Memory B cell (primary cell): ENCODE results near the gene GPS2.
"Not testable (repeated sequence)": the region's sequence is repeated elsewhere in the genome, so short reads cannot be mapped to it uniquely, and the experiment has no call there.

Source experiments
- ATAC-seq: fragments of 150-1000 bp; cut with Tn5 transposase; 2 replicates; pipeline ENCODE4 v1.10.0; 2021; ENCODE audit warnings: low read depth, mild to moderate bottlenecking, moderate library complexity
- DNase-seq, 2 donors: peaks; one replicate each; pipeline ENCODE4 v3.0.0; 2022; ENCODE audit warnings: low spot score in 2 of 2
- H3K27ac Mint-ChIP-seq: one replicate; pipeline ENCODE4 v1.8.0; 2022; ENCODE audit warnings: mild to moderate bottlenecking, moderate library complexity, mixed read lengths
- H3K27me3 Mint-ChIP-seq: one replicate; pipeline ENCODE4 v1.8.0; 2022; ENCODE audit warnings: mixed read lengths
- H3K36me3 Mint-ChIP-seq: one replicate; pipeline ENCODE4 v1.8.0; 2022; ENCODE audit warnings: mild to moderate bottlenecking, mixed read lengths
- H3K4me1 Mint-ChIP-seq: one replicate; pipeline ENCODE4 v1.8.0; 2022; ENCODE audit warnings: mixed read lengths
- H3K4me3 Mint-ChIP-seq: one replicate; pipeline ENCODE4 v1.8.0; 2022; ENCODE audit warnings: mild to moderate bottlenecking, moderate library complexity, mixed read lengths
- H3K9me3 Mint-ChIP-seq: one replicate; pipeline ENCODE4 v1.8.0; 2022; ENCODE audit warnings: mixed read lengths

GPS2 gene

DNA sequence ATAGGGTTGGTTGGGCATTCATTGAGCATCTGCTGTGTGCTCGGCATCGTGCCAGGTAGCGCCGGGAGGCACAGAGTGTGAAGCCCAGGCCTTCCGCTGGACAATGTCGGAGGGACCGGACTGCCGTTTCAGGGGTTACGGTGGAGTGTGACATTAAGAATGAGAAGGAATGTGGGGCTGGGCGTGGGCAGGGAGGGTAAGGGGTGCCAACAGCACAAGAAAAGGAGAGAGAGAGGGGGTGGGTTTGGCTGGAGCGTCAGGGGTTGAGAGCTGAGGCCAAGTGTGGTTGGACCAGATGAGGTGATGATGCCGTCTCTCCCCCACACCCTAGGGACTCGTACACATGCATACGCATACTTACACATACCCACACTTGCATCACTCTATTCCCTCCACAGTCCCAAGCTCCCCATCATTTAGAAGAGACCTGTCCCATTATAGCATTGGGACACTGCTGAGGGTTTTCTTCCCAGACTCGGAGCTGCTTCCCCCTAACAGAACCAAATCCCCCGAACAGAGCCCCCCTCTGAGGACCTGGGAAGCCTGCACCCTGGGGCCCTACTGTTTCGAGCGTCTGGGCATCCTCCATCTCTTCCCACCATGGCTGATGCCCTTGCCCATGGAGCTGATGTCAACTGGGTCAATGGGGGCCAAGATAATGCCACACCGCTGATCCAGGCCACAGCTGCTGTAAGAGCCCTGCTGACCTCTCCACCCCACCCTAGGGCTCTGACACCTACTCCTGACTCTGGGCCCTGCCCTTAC is 33.5 kb upstream of the GPS2 start:
- Mint-ChIP-seq H3K27ac (peak overlapping the region; percentile 88), H3K9me3 (no peaks in the 10 kb centered on the region), H3K4me3 (no peak overlapping the region), H3K36me3 (peaks cover 12% of the 10 kb centered on the region), H3K27me3 (no peaks in the 10 kb centered on the region), H3K4me1 (peaks cover 22% of the 10 kb centered on the region)
- DNase-seq, result no peak
- ATAC-seq, result no peak

- H3K4me3 Mint-ChIP-seq, result no peak overlapping the region
- no peak for ATAC-seq
- peaks cover 15% of the 10 kb centered on the region for H3K36me3 Mint-ChIP-seq
- H3K27me3 Mint-ChIP-seq, result no peaks in the 10 kb centered on the region
- H3K4me1 Mint-ChIP-seq, result peaks cover 24% of the 10 kb centered on the region
- H3K9me3 Mint-ChIP-seq, result no peaks in the 10 kb centered on the region
- no peak overlapping the region for H3K27ac Mint-ChIP-seq
- DNase-seq, result no peak
These were observed 32.7 kb upstream of the GPS2 start for GRCh38 chr17:7347630-7348477.

GRCh38 chr17:7346761-7347614 is 31.8 kb upstream of the GPS2 start:
- H3K27me3 Mint-ChIP-seq, result no peaks in the 10 kb centered on the region
- peaks cover 15% of the 10 kb centered on the region for H3K36me3 Mint-ChIP-seq

GRCh38 chr17:7343250-7343649 is 28.1 kb upstream of the GPS2 start:
- Mint-ChIP-seq H3K4me3 (no peak overlapping the region), H3K27ac (peak overlapping the region; percentile 47), H3K27me3 (no peaks in the 10 kb centered on the region), H3K9me3 (no peaks in the 10 kb centered on the region), H3K4me1 (peaks cover 14% of the 10 kb centered on the region), H3K36me3 (peaks cover 22% of the 10 kb centered on the region)
- DNase-seq (no peak), ATAC-seq (no peak)

More at GRCh38 chr17:7346761-7347614, 31.8 kb upstream of the GPS2 start:
- Mint-ChIP-seq H3K9me3 (no peaks in the 10 kb centered on the region), H3K27ac (no peak overlapping the region), H3K4me1 (peaks cover 18% of the 10 kb centered on the region), H3K4me3 (no peak overlapping the region)
- ATAC-seq (no peak), DNase-seq (no peak)

DNA sequence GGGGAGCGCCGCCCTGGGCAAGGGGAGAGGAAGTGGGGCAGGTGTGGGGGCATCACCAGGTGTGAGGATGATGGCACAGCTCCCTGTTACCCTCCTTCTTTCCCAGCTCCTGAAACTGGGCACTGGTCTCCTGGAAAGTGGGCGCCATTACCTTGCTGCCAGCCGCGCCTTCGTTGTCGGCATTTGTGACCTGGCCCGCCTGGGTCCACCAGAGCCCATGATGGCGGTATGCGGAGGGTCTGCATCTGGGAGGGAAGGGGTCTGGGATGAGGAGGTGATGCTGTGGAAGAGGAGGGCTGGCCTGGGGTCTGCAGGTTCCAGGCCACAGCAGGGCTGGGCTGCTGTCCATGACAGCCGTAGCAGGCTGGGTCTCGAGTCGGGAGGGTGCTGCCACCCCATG is 26.7 kb upstream of the GPS2 start:
- peaks cover 17% of the 10 kb centered on the region for H3K36me3 Mint-ChIP-seq
- DNase-seq, result no peak
- H3K27ac Mint-ChIP-seq, result no peak overlapping the region
- H3K4me1 Mint-ChIP-seq, result peaks cover 24% of the 10 kb centered on the region
- ATAC-seq, result no peak
- H3K9me3 Mint-ChIP-seq, result no peaks in the 10 kb centered on the region
- H3K27me3 Mint-ChIP-seq, result no peaks in the 10 kb centered on the region
- H3K4me3 Mint-ChIP-seq, result no peak overlapping the region

DNA sequence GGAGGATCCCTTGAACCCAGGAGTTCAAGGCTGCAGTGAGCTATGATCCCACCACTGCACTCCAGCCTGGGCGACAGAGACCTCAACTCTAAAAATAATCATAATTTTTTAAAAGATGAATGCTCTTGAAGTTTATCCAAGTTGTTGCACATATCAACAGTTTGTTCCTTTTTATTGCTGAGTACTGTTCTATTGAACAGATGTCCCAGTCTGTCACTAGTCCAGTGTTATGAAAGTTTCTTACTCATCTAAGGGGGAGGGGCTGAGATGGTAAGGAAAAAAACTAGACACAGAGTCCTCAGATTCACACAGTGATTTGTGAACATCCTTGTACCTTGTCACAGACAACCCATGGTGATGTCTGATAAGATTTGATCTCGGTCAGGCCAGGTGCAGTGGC is 25.0 kb upstream of the GPS2 start:
- H3K4me3 Mint-ChIP-seq, result no peak overlapping the region
- H3K27ac Mint-ChIP-seq, result no peak overlapping the region
- H3K27me3 Mint-ChIP-seq, result no peaks in the 10 kb centered on the region
- DNase-seq, result no peak
- H3K4me1 Mint-ChIP-seq, result peaks cover 34% of the 10 kb centered on the region
- H3K9me3 Mint-ChIP-seq, result no peaks in the 10 kb centered on the region
- peaks cover 16% of the 10 kb centered on the region for H3K36me3 Mint-ChIP-seq
- ATAC-seq, result no peak

DNA sequence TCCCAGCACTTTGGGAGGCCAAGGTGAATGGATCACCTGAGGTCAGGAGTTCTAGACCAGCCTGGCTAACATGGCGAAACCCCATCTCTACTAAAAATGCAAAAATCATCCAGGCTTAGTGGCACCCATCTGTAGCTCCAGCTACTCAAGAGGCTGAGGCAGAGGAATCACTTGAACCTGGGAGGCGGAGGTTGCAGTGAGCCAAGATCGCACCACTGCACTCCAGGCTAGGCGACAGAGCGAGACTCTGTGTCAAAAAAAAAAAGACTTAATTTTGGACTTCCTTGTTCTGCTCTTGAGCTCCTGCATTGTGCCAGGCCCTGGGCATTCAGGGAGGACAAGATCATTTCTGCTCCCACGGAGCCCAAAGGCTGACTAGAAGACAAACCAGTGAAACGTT is 22.4 kb upstream of the GPS2 start:
- not testable (repeated sequence) for H3K9me3 Mint-ChIP-seq, H3K27me3 Mint-ChIP-seq, DNase-seq
- peak; percentile 17 for ATAC-seq
- Mint-ChIP-seq H3K36me3 (peaks cover 10% of the 10 kb centered on the region), H3K4me1 (peaks cover 38% of the 10 kb centered on the region), H3K27ac (peak overlapping the region; percentile 93), H3K4me3 (peak overlapping the region; percentile 88)

- H3K27me3 Mint-ChIP-seq, result no peaks in the 10 kb centered on the region
- ATAC-seq (peak; percentile 95), DNase-seq (peak; percentile 60 to 61)
- H3K36me3 Mint-ChIP-seq, result peaks cover 9% of the 10 kb centered on the region
- peak within 1 kb of the TSS; percentile 88 for H3K4me3 Mint-ChIP-seq
- peak within 1 kb of the TSS; percentile 93 for H3K27ac Mint-ChIP-seq
- H3K9me3 Mint-ChIP-seq, result no peaks in the 10 kb centered on the region
- H3K4me1 Mint-ChIP-seq, result peaks cover 42% of the 10 kb centered on the region
These were observed 21.3 kb upstream of the GPS2 start, which contains the start of gene ACAP1 for GRCh38 chr17:7336240-7337175. Gene ACAP1 (plus strand): TSS chr17:7336529. CDS start chr17:7336735, 206 bp downstream.

DNA sequence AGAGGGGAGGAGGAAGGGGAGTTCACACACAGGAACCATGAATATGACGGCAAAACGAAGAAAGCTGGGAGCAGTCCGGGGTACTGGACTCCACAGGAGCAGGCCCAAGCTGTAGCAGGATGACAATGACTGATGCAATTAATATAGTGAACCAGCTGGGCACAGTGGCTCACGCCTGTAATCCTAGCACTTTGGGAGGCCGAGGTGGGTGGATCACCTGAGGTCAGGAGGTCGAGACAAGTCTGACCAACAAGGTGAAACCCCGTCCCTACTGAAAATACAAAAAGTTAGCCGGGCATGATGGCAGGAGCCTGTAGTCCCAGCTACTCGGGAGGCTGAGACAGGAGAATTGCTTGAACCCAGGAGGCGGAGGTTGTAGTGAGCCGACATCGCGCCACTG is 20.6 kb upstream of the GPS2 start:
- H3K36me3 Mint-ChIP-seq, DNase-seq, H3K9me3 Mint-ChIP-seq, H3K27me3 Mint-ChIP-seq, ATAC-seq: not testable (repeated sequence)
- Mint-ChIP-seq H3K27ac (peak overlapping the region; percentile 93), H3K4me1 (peaks cover 40% of the 10 kb centered on the region), H3K4me3 (peak overlapping the region; percentile 88)

DNA sequence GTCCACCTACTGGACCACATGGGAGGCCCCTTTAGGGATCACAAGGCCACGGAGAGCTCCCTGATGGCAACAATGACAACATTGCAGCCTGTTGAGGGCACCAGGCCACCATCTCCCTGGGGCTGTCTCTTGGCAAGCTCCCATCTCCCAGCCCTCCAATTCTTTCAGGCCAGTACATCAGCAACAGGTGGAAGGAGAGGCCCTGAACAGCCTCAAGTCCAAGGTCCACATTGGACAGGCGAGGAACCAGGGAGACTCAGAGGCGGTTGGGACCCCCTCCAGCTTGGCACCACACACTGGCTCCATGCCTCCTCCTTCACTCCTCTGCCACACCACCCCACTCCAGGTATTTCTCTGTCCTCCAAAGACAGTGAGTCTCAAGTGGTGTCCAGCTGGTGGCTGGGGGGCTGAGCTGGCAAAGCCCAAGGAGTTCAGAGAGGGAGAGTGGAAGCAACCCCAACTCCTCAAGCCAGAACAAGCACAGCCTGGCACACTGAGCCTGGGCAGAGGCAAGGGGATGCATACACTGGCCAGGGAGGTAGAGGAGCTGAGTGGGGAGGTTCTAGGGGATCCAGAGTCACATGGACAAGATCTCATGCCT is 19.9 kb upstream of the GPS2 start:
- H3K27ac Mint-ChIP-seq, result peak overlapping the region; percentile 93
- H3K4me1 Mint-ChIP-seq, result peaks cover 38% of the 10 kb centered on the region
- ATAC-seq (no peak), DNase-seq (no peak)
- no peaks in the 10 kb centered on the region for H3K27me3 Mint-ChIP-seq
- no peaks in the 10 kb centered on the region for H3K9me3 Mint-ChIP-seq
- peaks cover 4% of the 10 kb centered on the region for H3K36me3 Mint-ChIP-seq
- peak overlapping the region; percentile 88 for H3K4me3 Mint-ChIP-seq

DNA sequence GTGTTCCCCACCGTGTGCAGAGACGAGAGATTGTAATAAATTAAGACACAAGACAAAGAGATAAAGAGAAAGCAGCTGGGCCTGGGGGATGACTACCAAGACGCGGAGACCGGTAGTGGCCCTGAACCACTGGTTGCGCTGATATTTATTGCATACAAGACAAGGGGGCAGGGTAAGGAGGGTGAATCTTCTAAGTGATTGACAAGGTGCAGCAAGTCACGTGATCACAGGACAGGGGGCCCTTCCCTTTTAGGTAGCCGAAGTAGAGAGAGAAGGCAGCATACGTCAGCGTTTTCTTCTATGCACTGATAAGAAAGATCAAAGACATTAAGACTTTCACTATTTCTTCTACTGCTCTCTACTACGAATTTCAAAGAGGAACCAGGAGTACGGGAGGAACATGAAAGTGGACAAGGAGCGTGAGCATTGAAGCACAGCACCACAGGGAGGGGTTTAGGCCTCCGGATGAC is 17.5 kb upstream of the GPS2 start:
- H3K36me3 Mint-ChIP-seq, H3K9me3 Mint-ChIP-seq, H3K27me3 Mint-ChIP-seq, ATAC-seq: not testable (repeated sequence)
- Mint-ChIP-seq H3K4me1 (peaks cover 41% of the 10 kb centered on the region), H3K27ac (peak overlapping the region; percentile 76), H3K4me3 (peak overlapping the region; percentile 69)
- peak in 1 of 2 donors; percentile 42 for DNase-seq

DNA sequence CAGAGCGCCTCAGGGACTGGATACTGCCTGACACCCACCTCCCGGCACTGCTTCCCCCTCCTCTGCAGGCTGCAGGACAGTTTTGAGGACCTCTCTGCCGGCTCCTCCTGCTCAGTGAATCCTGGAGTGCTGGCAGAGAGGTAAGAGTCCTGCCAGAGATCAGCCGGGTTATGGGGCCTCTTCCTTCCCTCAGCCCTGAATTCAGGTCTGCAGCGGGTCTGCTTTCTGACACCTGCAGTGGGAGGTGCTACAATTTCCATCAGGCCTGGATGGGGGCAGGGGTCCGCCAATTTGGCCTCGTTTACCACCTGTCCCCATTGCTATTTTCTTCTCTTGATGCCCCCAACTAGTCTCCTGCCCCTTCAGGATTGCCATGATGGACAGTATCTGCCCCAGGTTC is 17.0 kb upstream of the GPS2 start:
- H3K27me3 Mint-ChIP-seq, result no peaks in the 10 kb centered on the region
- H3K27ac Mint-ChIP-seq, result peak overlapping the region; percentile 76
- peak overlapping the region; percentile 69 for H3K4me3 Mint-ChIP-seq
- H3K9me3 Mint-ChIP-seq, result no peaks in the 10 kb centered on the region
- DNase-seq, result no peak
- peaks cover 2% of the 10 kb centered on the region for H3K36me3 Mint-ChIP-seq
- peaks cover 41% of the 10 kb centered on the region for H3K4me1 Mint-ChIP-seq
- ATAC-seq, result no peak
